Muscle layer of colon (tissue), 2 donors: ENCODE results near the gene TSTD2.

Experiments
- H3K27ac ChIP-seq: one replicate; pipeline ENCODE4 v1.7.0; 2013; ENCODE audit warnings: low read depth, mild to moderate bottlenecking, low read length, moderate library complexity
- H3K27me3 ChIP-seq, 2 donors: one replicate each; pipeline ENCODE4 v1.7.0; 2013; ENCODE audit warnings: low read length in 2 of 2, mild to moderate bottlenecking in 2 of 2; ENCODE audit not compliant: insufficient read depth in 2 of 2, control insufficient read depth in 1 of 2
- H3K36me3 ChIP-seq: one replicate; pipeline ENCODE4 v1.7.0; 2013; ENCODE audit warnings: mild to moderate bottlenecking, low read length; ENCODE audit not compliant: insufficient read depth
- H3K4me1 ChIP-seq: one replicate; pipeline ENCODE4 v1.7.0; 2013; ENCODE audit warnings: mild to moderate bottlenecking, low read length; ENCODE audit not compliant: insufficient read depth
- H3K4me3 ChIP-seq, 2 donors: one replicate each; pipeline ENCODE4 v1.7.0; 2013; ENCODE audit warnings: low read length in 2 of 2, low read depth in 1 of 2, mild to moderate bottlenecking in 1 of 2, moderate library complexity in 1 of 2
- H3K9ac ChIP-seq: one replicate; pipeline ENCODE4 v1.7.0; 2013; ENCODE audit warnings: low read length
- H3K9me3 ChIP-seq: one replicate; pipeline ENCODE4 v1.7.0; 2013; ENCODE audit warnings: mild to moderate bottlenecking, low read length
- donor health status: abdominal sarcoma.
- donor health status: Adenocarcinoma of cecum.

The TSTD2 gene

DNA sequence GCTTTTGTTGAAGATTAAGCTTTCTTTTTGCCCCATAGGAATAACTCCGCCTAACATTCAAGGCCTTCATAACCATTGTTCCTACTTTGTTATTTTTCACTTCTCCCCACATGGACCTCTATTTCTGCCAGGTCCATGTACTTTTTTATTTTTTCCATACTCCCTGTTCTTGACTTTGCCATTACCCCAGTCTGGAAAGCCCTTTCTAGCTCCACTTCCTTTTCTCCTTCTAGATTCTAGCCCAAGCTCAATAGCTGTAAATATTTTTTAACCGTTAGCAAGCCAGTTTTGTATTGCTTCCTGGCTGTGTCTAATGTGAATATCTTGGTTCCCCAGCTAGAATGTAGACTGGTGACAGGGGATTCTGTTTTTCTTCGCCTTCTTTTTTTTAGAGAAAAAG is 26.6 kb upstream of the TSTD2 start:
- no peaks in the 10 kb centered on the region for H3K4me1 ChIP-seq
- H3K9me3 ChIP-seq = no peaks in the 10 kb centered on the region
- no peaks in the 10 kb centered on the region for H3K27me3 ChIP-seq
- no peak overlapping the region for H3K9ac ChIP-seq
- H3K4me3 ChIP-seq = no peak overlapping the region
- peaks cover 75% of the 10 kb centered on the region for H3K36me3 ChIP-seq
- no peak overlapping the region for H3K27ac ChIP-seq

DNA sequence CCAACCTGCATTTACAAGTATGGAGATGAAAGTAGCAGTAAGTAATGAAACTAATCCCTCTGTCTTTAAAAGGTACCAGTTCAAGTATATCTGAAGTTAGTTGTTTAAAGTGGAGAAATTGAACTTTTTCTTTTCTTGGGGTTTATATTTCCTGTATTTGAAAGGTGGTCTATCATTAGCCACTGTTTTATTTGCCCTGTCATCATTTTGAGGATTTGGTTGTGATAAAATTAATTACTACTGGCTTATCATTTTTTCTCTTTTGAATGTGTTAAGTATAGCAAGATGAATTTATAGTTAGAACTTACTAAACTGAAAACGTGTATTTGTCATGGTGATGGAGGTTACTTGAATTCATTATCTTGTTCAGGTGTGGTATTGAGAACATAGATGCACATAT is 25.5 kb upstream of the TSTD2 start:
- no peaks in the 10 kb centered on the region for H3K9me3 ChIP-seq
- no peaks in the 10 kb centered on the region for H3K4me1 ChIP-seq
- H3K27me3 ChIP-seq = no peaks in the 10 kb centered on the region
- peaks cover 74% of the 10 kb centered on the region for H3K36me3 ChIP-seq
- H3K4me3 ChIP-seq = no peak overlapping the region
- H3K27ac ChIP-seq = no peak overlapping the region
- no peak overlapping the region for H3K9ac ChIP-seq

DNA sequence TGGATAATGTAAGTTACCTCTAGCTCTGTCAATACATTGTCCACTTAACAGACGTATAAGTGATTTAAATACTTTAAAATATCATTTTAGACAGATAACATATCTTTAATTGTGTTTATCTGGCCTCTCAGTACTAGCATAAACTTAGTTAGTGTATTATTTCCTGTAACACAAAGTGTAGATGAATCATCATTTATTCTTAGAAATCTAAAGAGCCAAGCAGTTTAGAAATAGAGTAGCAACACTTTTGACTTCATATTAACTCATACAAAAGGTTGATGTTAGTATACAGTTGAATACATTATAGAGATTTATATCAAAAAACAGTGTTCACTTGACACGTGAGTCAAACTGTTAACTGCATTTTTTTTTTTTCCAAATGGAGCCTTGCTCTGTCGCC is 18.5 kb upstream of the TSTD2 start:
- H3K4me1 ChIP-seq = no peaks in the 10 kb centered on the region
- peaks cover 70% of the 10 kb centered on the region for H3K36me3 ChIP-seq
- H3K27ac ChIP-seq = no peak overlapping the region
- H3K4me3 ChIP-seq = no peak overlapping the region
- H3K27me3 ChIP-seq = no peaks in the 10 kb centered on the region
- H3K9me3 ChIP-seq = no peaks in the 10 kb centered on the region
- H3K9ac ChIP-seq = no peak overlapping the region

DNA sequence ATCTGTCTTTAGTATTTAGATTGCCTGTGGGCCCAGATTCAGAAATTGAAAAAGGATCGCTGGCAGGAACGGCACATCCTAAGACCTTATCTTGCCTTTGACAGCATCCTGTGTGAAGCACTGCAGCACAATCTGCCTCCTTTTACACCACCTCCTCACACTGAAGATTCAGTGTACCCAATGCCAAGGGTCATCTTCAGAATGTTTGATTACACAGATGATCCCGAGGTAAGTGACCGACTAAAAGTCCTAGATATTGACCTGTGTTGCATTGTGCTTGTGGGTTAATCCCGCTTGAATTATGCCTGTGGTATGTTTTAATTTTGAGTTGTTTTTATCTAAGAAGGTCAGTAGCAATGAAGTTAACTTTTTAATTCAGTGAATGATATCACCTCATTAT is 14.8 kb upstream of the TSTD2 start:
- Histone ChIP-seq H3K9ac (no peak overlapping the region), H3K27ac (no peak overlapping the region), H3K9me3 (no peaks in the 10 kb centered on the region), H3K4me3 (no peak overlapping the region), H3K27me3 (no peaks in the 10 kb centered on the region), H3K36me3 (peaks cover 61% of the 10 kb centered on the region), H3K4me1 (no peaks in the 10 kb centered on the region)

DNA sequence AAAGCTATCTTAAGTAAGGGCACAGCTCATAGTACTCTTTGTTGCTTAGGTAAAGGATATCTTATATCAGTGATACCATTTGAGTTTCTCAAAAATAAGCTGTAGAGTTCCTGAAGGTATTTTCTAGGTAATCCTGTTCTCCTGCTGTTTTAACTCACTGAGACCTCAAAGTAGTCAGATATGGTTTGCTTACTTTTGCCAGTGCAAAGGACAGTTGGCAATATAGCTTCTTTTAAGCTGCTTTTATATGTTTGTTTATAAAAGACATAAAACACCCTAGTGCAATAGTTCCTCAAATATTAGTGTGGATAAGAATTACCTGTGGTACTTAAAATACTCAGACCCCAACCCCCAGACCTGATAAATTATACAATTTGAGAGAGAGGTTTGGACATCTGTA is 12.6 kb upstream of the TSTD2 start:
- H3K4me3 ChIP-seq = no peak overlapping the region
- no peak overlapping the region for H3K9ac ChIP-seq
- no peak overlapping the region for H3K27ac ChIP-seq
- peaks cover 49% of the 10 kb centered on the region for H3K36me3 ChIP-seq
- H3K9me3 ChIP-seq = no peaks in the 10 kb centered on the region
- no peaks in the 10 kb centered on the region for H3K27me3 ChIP-seq
- H3K4me1 ChIP-seq = no peaks in the 10 kb centered on the region

DNA sequence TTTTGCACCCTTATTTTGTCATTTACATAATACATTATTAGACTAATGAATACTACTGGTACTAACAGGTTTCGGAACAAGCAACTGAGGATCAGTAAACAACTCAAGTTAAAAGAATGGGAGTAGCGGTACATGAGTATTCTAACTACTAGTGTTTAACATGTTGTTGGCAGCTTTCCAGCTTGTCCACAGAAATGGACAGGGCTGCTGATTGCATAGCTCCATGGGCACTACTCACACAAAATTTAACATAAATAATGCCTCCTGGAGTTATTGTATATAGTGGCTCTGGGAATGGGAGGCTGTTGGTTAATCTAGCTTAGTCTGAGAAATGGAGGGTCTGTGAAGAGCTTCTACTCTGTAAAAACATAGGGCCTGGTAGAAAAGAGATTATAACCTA is 7.2 kb upstream of the TSTD2 start:
- H3K27me3 ChIP-seq = no peaks in the 10 kb centered on the region
- no peaks in the 10 kb centered on the region for H3K9me3 ChIP-seq
- H3K4me3 ChIP-seq = no peak overlapping the region
- peaks cover 18% of the 10 kb centered on the region for H3K4me1 ChIP-seq
- H3K9ac ChIP-seq = no peak overlapping the region
- H3K27ac ChIP-seq = no peak overlapping the region
- peaks cover 15% of the 10 kb centered on the region for H3K36me3 ChIP-seq

DNA sequence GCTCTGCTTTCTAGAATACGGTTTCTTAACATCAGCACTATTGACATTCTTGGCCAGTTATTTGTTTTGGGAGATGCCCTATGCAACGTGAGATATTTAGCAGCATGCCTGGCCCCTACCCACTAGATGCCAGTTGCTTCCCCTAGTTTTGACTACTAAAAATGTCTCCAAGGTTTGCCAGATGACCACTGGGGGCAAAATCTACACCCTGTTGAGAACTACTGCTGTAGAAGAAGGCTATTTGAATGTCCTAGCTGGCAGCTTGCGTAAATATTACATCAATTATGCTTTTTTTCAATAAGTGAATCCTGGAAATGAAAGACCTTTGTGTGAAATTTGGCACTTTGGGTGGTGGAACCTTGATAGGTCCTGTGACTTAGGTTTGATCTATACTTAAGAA is 5.5 kb upstream of the TSTD2 start:
- H3K4me1 ChIP-seq = peaks cover 30% of the 10 kb centered on the region
- no peaks in the 10 kb centered on the region for H3K27me3 ChIP-seq
- no peak overlapping the region for H3K27ac ChIP-seq
- no peak overlapping the region for H3K9ac ChIP-seq
- H3K9me3 ChIP-seq = no peaks in the 10 kb centered on the region
- peaks cover 8% of the 10 kb centered on the region for H3K36me3 ChIP-seq
- H3K4me3 ChIP-seq = no peak overlapping the region

DNA sequence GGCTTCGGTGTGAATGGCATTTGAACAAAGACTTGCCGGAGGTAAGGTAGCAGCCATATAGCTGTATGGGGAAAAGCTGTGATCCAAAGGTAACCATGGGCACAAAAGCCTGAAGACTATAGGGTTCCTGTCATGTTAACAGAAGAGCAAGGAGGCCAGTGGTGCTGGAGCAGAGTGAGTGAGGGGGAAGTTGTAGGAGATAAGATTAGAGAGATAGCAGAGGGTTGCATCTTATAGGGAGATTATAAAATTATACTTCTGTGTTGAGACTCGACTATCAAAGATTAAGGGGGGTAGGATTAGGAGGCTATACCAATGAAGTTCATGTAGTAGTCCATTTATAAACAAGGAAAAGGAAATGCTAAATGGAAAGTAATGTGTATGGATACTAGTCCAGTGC is 3.7 kb upstream of the TSTD2 start:
- Histone ChIP-seq H3K36me3 (no peaks in the 10 kb centered on the region), H3K27me3 (no peaks in the 10 kb centered on the region), H3K9me3 (no peaks in the 10 kb centered on the region), H3K9ac (no peak overlapping the region), H3K4me1 (peaks cover 33% of the 10 kb centered on the region), H3K4me3 (no peak overlapping the region), H3K27ac (no peak overlapping the region)

DNA sequence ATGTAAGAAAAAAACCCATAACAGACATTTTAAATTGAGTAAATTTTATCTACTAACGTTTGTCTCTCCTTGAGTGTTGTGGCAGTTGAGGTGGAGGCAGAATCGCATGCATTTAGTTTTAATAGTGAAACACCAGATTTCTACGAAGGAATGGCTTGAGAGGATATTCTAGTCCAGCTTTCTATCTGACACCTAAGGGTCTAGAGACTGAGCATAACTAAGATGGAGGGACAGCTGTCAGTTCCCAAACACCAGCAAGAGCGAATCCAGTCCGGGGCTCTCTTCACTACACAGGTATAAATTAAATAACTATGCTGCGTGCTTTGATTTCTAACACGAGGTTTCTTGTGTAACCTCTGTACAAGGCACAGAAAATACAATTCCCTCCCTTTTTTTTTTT is 1.9 kb upstream of the TSTD2 start:
- Histone ChIP-seq H3K4me1 (peaks cover 44% of the 10 kb centered on the region), H3K27me3 (no peaks in the 10 kb centered on the region), H3K4me3 (peak overlapping the region in 1 of 2 donors; percentile 87), H3K9me3 (no peaks in the 10 kb centered on the region), H3K36me3 (no peaks in the 10 kb centered on the region), H3K27ac (no peak overlapping the region), H3K9ac (peak overlapping the region; percentile 86)

DNA sequence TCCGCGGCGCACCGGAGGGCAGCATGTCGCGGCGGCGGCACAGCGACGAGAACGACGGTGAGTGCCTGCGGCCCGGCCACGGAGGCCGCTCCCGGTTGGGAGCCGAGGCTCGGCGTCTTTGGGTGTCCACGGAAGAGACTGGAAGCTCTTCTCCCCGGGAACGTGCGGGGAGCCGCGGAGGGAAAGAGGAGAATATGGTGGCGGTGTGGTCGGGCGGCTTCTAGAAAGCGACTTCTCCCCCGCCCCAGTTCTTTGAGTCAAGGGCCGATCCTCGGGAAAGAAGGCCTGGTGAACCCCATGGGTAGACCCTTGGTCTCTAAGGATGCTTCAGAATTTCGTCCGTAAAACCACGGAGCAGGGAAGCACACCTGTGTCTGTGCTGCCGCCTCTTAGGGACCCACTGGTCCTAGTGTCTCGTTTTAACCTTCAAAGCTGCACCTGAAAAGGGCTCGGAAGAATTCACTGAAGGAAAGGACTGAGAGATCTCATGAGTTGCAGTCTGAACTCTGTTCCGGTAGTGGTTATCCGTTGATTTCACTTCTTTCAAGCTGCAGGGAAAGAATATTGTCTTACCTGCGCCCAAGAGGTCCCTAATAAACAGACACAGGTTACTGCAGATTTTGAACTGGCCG is 807 bp upstream of the TSTD2 start:
- Histone ChIP-seq H3K4me1 (peaks cover 49% of the 10 kb centered on the region), H3K27me3 (no peaks in the 10 kb centered on the region)

DNA sequence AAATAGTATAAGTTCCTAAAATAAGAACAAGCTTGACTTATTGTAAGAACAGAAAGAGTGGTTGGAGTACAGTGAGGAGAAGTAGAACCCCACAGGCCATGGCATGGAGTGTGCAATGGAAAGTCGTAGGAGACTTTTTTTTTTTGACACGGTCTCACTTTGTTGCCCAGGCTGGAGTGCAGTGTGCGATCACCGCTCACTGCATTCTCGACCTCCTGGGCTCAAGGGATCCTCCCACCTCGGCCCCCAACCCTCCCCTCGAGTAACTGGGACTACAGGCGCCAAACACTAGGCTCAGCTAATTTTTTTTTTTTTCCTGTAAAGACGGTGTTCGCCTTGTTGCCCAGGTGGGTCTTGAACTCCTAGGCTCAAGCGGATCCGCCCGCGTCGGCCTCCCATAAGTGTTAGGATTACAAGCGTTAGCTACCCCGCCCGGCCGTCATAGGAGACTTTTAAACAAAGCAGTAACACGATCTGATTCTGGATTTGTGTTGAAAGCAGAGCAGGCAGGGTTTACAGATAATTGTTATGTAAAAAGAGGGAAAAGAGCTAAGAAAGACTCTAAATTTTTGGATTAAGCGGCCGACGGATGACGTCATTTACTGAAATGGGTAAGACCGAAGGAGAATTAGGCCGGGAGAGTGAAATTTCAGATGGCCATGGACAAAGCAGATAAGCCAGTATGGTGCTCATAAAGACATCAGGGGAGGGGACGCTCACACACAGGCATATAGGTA is 752 bp downstream of the TSTD2 start:
- Histone ChIP-seq H3K9me3 (no peaks in the 10 kb centered on the region), H3K4me1 (peaks cover 58% of the 10 kb centered on the region), H3K4me3 (peak overlapping the region; percentile 72 to 87), H3K27me3 (no peaks in the 10 kb centered on the region), H3K36me3 (no peaks in the 10 kb centered on the region), H3K27ac (peak overlapping the region; percentile 99), H3K9ac (peak overlapping the region; percentile 95)

More for the DNA sequence above, 807 bp upstream of the TSTD2 start:
- no peaks in the 10 kb centered on the region for H3K36me3 ChIP-seq
- peak overlapping the region; percentile 72 to 87 for H3K4me3 ChIP-seq
- H3K9ac ChIP-seq = peak overlapping the region; percentile 86
- H3K27ac ChIP-seq = peak overlapping the region; percentile 99
- no peaks in the 10 kb centered on the region for H3K9me3 ChIP-seq

DNA sequence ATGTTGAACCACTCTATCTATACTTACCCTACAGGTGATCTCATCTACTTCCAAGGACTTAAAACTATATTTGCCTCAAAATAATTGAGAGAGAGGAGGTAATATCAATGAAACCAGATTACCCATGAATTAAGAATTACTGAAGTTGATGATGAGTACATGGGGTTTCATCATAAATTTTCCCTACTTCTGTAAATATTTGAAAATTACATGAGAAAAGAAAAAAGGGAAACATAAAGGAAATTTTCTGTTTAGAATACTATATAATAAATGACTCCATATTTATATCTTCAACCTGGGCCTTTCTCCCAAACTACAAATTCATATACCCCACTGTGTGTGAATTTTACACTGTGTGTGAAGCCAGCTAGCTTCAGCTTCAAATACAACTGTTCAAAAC is 2.6 kb downstream of the TSTD2 start:
- Histone ChIP-seq H3K4me3 (no peak overlapping the region), H3K36me3 (peaks cover 5% of the 10 kb centered on the region), H3K27ac (no peak overlapping the region), H3K9ac (no peak overlapping the region), H3K9me3 (no peaks in the 10 kb centered on the region), H3K4me1 (peaks cover 53% of the 10 kb centered on the region), H3K27me3 (no peaks in the 10 kb centered on the region)
